IPS-20b (cell line): Measurements from ENCODE around the gene PEX14.

ENCODE experiments used
- H3K27ac ChIP-seq: one replicate; pipeline ENCODE4 v1.5.1; 2013; ENCODE audit warnings: low read length
- H3K27me3 ChIP-seq: 2 replicates; pipeline ENCODE4 v1.6.1; 2013; ENCODE audit warnings: mild to moderate bottlenecking, low read length, inconsistent platforms; ENCODE audit not compliant: insufficient read depth
- H3K36me3 ChIP-seq: 2 replicates; pipeline ENCODE4 v1.6.1; 2013; ENCODE audit warnings: low read depth, mild to moderate bottlenecking, inconsistent platforms, low read length, moderate library complexity; ENCODE audit not compliant: insufficient read depth
- H3K4me1 ChIP-seq: 2 replicates; pipeline ENCODE4 v1.6.1; 2013; ENCODE audit warnings: mild to moderate bottlenecking, control low read depth, inconsistent platforms, low read length, moderate library complexity; ENCODE audit not compliant: insufficient read depth
- H3K4me3 ChIP-seq: 2 replicates; pipeline ENCODE4 v1.5.1; 2013; ENCODE audit warnings: mild to moderate bottlenecking, low read length, inconsistent platforms
- H3K9ac ChIP-seq: 2 replicates; pipeline ENCODE4 v1.6.1; 2013; ENCODE audit warnings: low read depth, mild to moderate bottlenecking, inconsistent platforms, low read length, moderate library complexity
- H3K9me3 ChIP-seq: 2 replicates; pipeline ENCODE4 v1.6.1; 2013; ENCODE audit warnings: mild to moderate bottlenecking, low read depth, low read length, inconsistent platforms; ENCODE audit not compliant: insufficient read depth

PEX14 gene

GRCh38 chr1:10629091-10629815, 154.5 kb downstream of the PEX14 start:
- Histone ChIP-seq H3K9me3 (no peaks in the 10 kb centered on the region), H3K9ac (no peak overlapping the region), H3K36me3 (no peaks in the 10 kb centered on the region; the same call in 1 of the 2 replicates), H3K4me3 (no peak overlapping the region), H3K27ac (no peak overlapping the region), H3K27me3 (no peaks in the 10 kb centered on the region), H3K4me1 (peaks cover 17% of the 10 kb centered on the region)

GRCh38 chr1:10629816-10630571, 155.2 kb downstream of the PEX14 start:
- no peak overlapping the region for H3K27ac ChIP-seq
- no peak overlapping the region for H3K4me3 ChIP-seq
- H3K4me1 ChIP-seq, result peaks cover 17% of the 10 kb centered on the region

GRCh38 chr1:10630661-10631120, 155.9 kb downstream of the PEX14 start:
- Histone ChIP-seq H3K27me3 (no peaks in the 10 kb centered on the region), H3K4me3 (no peak overlapping the region), H3K9me3 (no peaks in the 10 kb centered on the region), H3K36me3 (no peaks in the 10 kb centered on the region), H3K27ac (no peak overlapping the region), H3K4me1 (peaks cover 17% of the 10 kb centered on the region), H3K9ac (no peak overlapping the region)

More at GRCh38 chr1:10629816-10630571, 155.2 kb downstream of the PEX14 start:
- H3K27me3 ChIP-seq, result no peaks in the 10 kb centered on the region
- H3K9me3 ChIP-seq, result no peaks in the 10 kb centered on the region
- no peaks in the 10 kb centered on the region for H3K36me3 ChIP-seq
- H3K9ac ChIP-seq, result no peak overlapping the region

- no peak overlapping the region for H3K4me3 ChIP-seq
- no peaks in the 10 kb centered on the region for H3K9me3 ChIP-seq
- no peaks in the 10 kb centered on the region for H3K36me3 ChIP-seq
- H3K4me1 ChIP-seq, result peaks cover 17% of the 10 kb centered on the region
- peak overlapping the region; percentile 77 for H3K9ac ChIP-seq
- H3K27ac ChIP-seq, result peak overlapping the region; percentile 81
- H3K27me3 ChIP-seq, result no peaks in the 10 kb centered on the region
Measured at GRCh38 chr1:10631121-10631810, 156.5 kb downstream of the PEX14 start.

- Histone ChIP-seq H3K9ac (peak overlapping the region; percentile 77), H3K4me3 (peak overlapping the region; percentile 46; the same call in 1 of the 2 replicates), H3K4me1 (peaks cover 17% of the 10 kb centered on the region), H3K36me3 (no peaks in the 10 kb centered on the region), H3K27ac (peak overlapping the region; percentile 81), H3K27me3 (no peaks in the 10 kb centered on the region), H3K9me3 (no peaks in the 10 kb centered on the region)
Measured at GRCh38 chr1:10631811-10632593, 157.3 kb downstream of the PEX14 start.

GRCh38 chr1:10632691-10633090, 157.9 kb downstream of the PEX14 start:
- peak overlapping the region; percentile 77; the same call in 1 of the 2 replicates for H3K9ac ChIP-seq
- H3K4me3 ChIP-seq, result no peak overlapping the region; the same call in 1 of the 2 replicates
- no peaks in the 10 kb centered on the region for H3K36me3 ChIP-seq
- no peaks in the 10 kb centered on the region for H3K9me3 ChIP-seq
- no peaks in the 10 kb centered on the region for H3K27me3 ChIP-seq
- peak overlapping the region; percentile 81 for H3K27ac ChIP-seq
- peaks cover 17% of the 10 kb centered on the region for H3K4me1 ChIP-seq

GRCh38 chr1:10633416-10633815, 158.7 kb downstream of the PEX14 start:
- no peak overlapping the region; the same call in 1 of the 2 replicates for H3K9ac ChIP-seq
- H3K27ac ChIP-seq, result peak overlapping the region; percentile 81
- no peak overlapping the region for H3K4me3 ChIP-seq

GRCh38 chr1:10634075-10634427, 159.3 kb downstream of the PEX14 start:
- no peaks in the 10 kb centered on the region for H3K36me3 ChIP-seq
- H3K4me3 ChIP-seq, result no peak overlapping the region
- no peak overlapping the region for H3K27ac ChIP-seq
- H3K9me3 ChIP-seq, result no peaks in the 10 kb centered on the region
- no peaks in the 10 kb centered on the region for H3K27me3 ChIP-seq
- H3K9ac ChIP-seq, result no peak overlapping the region
- peaks cover 17% of the 10 kb centered on the region for H3K4me1 ChIP-seq

More at GRCh38 chr1:10633416-10633815, 158.7 kb downstream of the PEX14 start:
- H3K27me3 ChIP-seq, result no peaks in the 10 kb centered on the region
- H3K9me3 ChIP-seq, result no peaks in the 10 kb centered on the region
- no peaks in the 10 kb centered on the region for H3K36me3 ChIP-seq
- peaks cover 17% of the 10 kb centered on the region for H3K4me1 ChIP-seq

- H3K27me3 ChIP-seq, result no peaks in the 10 kb centered on the region
- H3K36me3 ChIP-seq, result no peaks in the 10 kb centered on the region
- H3K9ac ChIP-seq, result no peak overlapping the region
- peaks cover 17% of the 10 kb centered on the region for H3K4me1 ChIP-seq
- no peak overlapping the region for H3K4me3 ChIP-seq
- H3K27ac ChIP-seq, result no peak overlapping the region
- no peaks in the 10 kb centered on the region for H3K9me3 ChIP-seq
Measured at GRCh38 chr1:10634428-10635084, 159.8 kb downstream of the PEX14 start.

- Histone ChIP-seq H3K27ac (no peak overlapping the region), H3K4me3 (no peak overlapping the region), H3K4me1 (peaks cover 17% of the 10 kb centered on the region), H3K9ac (no peak overlapping the region), H3K36me3 (no peaks in the 10 kb centered on the region), H3K27me3 (no peaks in the 10 kb centered on the region), H3K9me3 (no peaks in the 10 kb centered on the region)
Measured at GRCh38 chr1:10635085-10635896, 160.5 kb downstream of the PEX14 start.
